Stomach (tissue), 9 donors: ENCODE measurements around the gene EXOC1L. TPM values are rescaled to one million over a fixed set of nuclear protein-coding genes. Genes with fewer than 3 reads are reported as not detected.
A peak's percentile ranks its signal among the peaks of the same experiment; 100 is the strongest.
"Not testable (repeated sequence)": the region's sequence is repeated elsewhere in the genome, so short reads cannot be mapped to it uniquely, and the experiment has no call there.

Experiments used
- DNase-seq, 2 donors: peaks; one replicate each; pipeline versions ENCODE4 v3.0.0 to v3.0.0-alpha.2; 2013 to 2019
- H3K27ac ChIP-seq, 5 donors: fragments of 200-600 bp in 4 of 5; sonication (generic) in 4 of 5; one replicate each; pipeline ENCODE4 v1.5.1; 2013 to 2019; ENCODE audit warnings: mild to moderate bottlenecking in 1 of 5, moderate library complexity in 1 of 5
- H3K27me3 ChIP-seq, 3 donors: fragments of 200-600 bp; sonication (generic); one replicate each; pipeline ENCODE4 v1.5.1; 2017 to 2019; ENCODE audit warnings: mixed run types in 1 of 3
- H3K36me3 ChIP-seq, 4 donors: fragments of 200-600 bp; sonication (generic); 1 replicate in 3 of 4; 2 replicates in 1 of 4; pipeline ENCODE4 v1.5.1; 2016 to 2019
- H3K4me1 ChIP-seq, 4 donors: fragments of 200-600 bp; sonication (generic); one replicate each; pipeline ENCODE4 v1.5.1; 2016 to 2019
- H3K4me3 ChIP-seq, 4 donors: fragments of 200-600 bp; sonication (generic) in 3 of 4; one replicate each; pipeline ENCODE4 v1.5.1; 2016 to 2019; ENCODE audit warnings: mild to moderate bottlenecking in 1 of 4
- H3K9me3 ChIP-seq, 4 donors: fragments of 200-600 bp; sonication (generic); one replicate each; pipeline ENCODE4 v1.5.1; 2016 to 2019
- EP300 ChIP-seq: sonication (generic); formaldehyde crosslinking; IDR thresholded peaks from one replicate; pipeline ENCODE4 v1.6.1; 2017; ENCODE audit warnings: antibody characterized with exemption
- POLR2A ChIP-seq, 4 donors: fragments of 450-650 bp; IDR thresholded peaks; one replicate each; pipeline ENCODE4 v1.6.1; 2016; ENCODE audit warnings: antibody characterized with exemption in 4 of 4, control low read depth in 2 of 4, mild to moderate bottlenecking in 1 of 4, moderate library complexity in 1 of 4
- POLR2AphosphoS5 ChIP-seq, 3 donors: sonication (generic); formaldehyde crosslinking; IDR thresholded peaks; one replicate each; pipeline ENCODE4 v1.6.1; 2016; ENCODE audit warnings: antibody characterized with exemption in 3 of 3
- WGBS, 5 donors: extraction: QIAGEN DNeasy Blood & Tissue Kit in 3 of 5; methylation state at CpG; one replicate each; pipeline versions ENCODE4 v1.1.5 to v1.1.7; 2013 to 2018; 5-methylcytosine and 5-hydroxymethylcytosine counted together
- intact Hi-C: fragments of 100-400 bp; cut with DNase I; formaldehyde crosslinking; loops from one replicate; pipeline ENCODE4 v1.15.1; 2023; ENCODE audit warnings: low total_unique reads
- polyA plus RNA-seq, 3 donors: library from polyadenylated mRNA; stranded (reverse); fragments of 200-250 nt; gene quantifications; one replicate each; pipeline ENCODE4 v1.2.3, GENCODE V29; 2013
- total RNA-seq, 5 donors: library from RNA; depleted of rRNA; stranded (reverse); fragments of >200 nt; gene quantifications; one replicate each; pipeline versions ENCODE4 v1.1.0 to v1.2.3, GENCODE V29; 2014 to 2016
- TF ChIP-seq, protein P1 (sequence below), 7 experiments: fragments of 450-650 bp in 4 of 7; fragments of 200-600 bp in 3 of 7; sonication (generic) in 3 of 7; IDR thresholded peaks; one replicate each; pipeline ENCODE4 v1.5.1; 2016 to 2019; ENCODE audit warnings: antibody characterized with exemption in 7 of 7, control low read depth in 2 of 7, mild to moderate bottlenecking in 1 of 7
- donor health status: healthy with polysubstance abuse.
- donor health status: Bipolar disorder and iron deficiency.
- donor health status: healthy.

The EXOC1L gene
- total and polyA plus RNA-seq, 8 donors: 2.0 TPM; not detected in 7

DNA sequence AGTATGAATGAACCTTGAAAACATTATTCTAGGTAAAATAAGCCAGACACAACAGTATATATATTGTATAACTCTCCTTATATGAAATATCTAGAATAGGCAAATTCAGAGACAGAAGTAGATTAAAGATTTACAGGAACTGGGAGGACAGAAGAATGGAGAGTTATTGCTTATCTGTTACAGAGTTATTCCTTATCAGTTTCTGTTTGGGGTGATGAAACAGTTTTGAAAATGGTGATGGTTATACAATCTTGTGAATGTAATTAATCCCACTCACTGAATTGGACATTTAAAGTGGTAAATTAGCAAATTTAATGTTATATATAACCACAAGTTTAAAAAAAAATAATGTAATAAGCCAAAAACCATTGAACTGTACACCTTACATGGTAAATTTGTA lies 19.4 kb downstream of the EXOC1L start:
- H3K36me3 ChIP-seq: no peaks in the 10 kb centered on the region
- H3K4me1 ChIP-seq: no peaks in the 10 kb centered on the region
- DNase-seq: no peak
- no peak for TF ChIP-seq EP300
- no peak for TF ChIP-seq POLR2A (IDR thresholded peaks at IDR 0.05)
- TF ChIP-seq, protein P1, sequence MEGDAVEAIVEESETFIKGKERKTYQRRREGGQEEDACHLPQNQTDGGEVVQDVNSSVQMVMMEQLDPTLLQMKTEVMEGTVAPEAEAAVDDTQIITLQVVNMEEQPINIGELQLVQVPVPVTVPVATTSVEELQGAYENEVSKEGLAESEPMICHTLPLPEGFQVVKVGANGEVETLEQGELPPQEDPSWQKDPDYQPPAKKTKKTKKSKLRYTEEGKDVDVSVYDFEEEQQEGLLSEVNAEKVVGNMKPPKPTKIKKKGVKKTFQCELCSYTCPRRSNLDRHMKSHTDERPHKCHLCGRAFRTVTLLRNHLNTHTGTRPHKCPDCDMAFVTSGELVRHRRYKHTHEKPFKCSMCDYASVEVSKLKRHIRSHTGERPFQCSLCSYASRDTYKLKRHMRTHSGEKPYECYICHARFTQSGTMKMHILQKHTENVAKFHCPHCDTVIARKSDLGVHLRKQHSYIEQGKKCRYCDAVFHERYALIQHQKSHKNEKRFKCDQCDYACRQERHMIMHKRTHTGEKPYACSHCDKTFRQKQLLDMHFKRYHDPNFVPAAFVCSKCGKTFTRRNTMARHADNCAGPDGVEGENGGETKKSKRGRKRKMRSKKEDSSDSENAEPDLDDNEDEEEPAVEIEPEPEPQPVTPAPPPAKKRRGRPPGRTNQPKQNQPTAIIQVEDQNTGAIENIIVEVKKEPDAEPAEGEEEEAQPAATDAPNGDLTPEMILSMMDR (IDR thresholded peaks at IDR 0.05): no peak
- no peak for TF ChIP-seq POLR2AphosphoS5 (IDR thresholded peaks at IDR 0.05)
- H3K27me3 ChIP-seq: peaks cover 0 to 12% (median 0%) of the 10 kb centered on the region in 3 donors
- H3K9me3 ChIP-seq: peaks cover 0 to 12% (median 6%) of the 10 kb centered on the region in 4 donors
- intact Hi-C loops: no loop called here
- no peak overlapping the region for H3K4me3 ChIP-seq
- H3K27ac ChIP-seq: no peak overlapping the region

DNA sequence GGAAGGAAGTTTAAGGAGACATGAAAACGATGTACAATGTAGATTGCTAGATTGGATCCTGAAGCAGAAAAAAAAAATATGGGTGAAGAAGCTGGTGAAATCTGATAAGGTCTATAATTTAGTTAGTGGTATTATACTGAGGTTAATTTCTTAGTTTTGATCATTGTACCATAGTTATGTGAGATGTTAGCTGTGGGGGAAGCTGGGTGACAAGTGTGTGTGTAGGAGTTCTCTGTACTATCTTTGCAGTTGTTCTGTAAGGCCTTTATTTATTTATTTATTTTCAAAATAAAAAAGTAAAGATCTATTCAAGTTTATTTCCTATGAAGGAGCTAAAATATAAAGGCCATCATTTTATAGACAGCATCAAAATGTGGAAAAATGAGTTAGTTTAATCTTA lies 21.4 kb downstream of the EXOC1L start:
- no peaks in the 10 kb centered on the region for H3K36me3 ChIP-seq
- intact Hi-C loops: no loop called here
- peaks cover 0 to 12% (median 6%) of the 10 kb centered on the region in 4 donors for H3K9me3 ChIP-seq
- 78 to 93% (median 90%) methylated on average over 1 of the region's 1 CpG for WGBS, 5 donors
- no peak overlapping the region for H3K4me3 ChIP-seq
- peaks cover 0 to 9% (median 0%) of the 10 kb centered on the region in 3 donors for H3K27me3 ChIP-seq
- no peak for DNase-seq
- TF ChIP-seq POLR2A (IDR thresholded peaks at IDR 0.05): no peak
- no peak for TF ChIP-seq EP300
- TF ChIP-seq, protein P1 (IDR thresholded peaks at IDR 0.05): no peak
- TF ChIP-seq POLR2AphosphoS5 (IDR thresholded peaks at IDR 0.05): no peak
- no peak overlapping the region for H3K27ac ChIP-seq
- no peaks in the 10 kb centered on the region for H3K4me1 ChIP-seq

DNA sequence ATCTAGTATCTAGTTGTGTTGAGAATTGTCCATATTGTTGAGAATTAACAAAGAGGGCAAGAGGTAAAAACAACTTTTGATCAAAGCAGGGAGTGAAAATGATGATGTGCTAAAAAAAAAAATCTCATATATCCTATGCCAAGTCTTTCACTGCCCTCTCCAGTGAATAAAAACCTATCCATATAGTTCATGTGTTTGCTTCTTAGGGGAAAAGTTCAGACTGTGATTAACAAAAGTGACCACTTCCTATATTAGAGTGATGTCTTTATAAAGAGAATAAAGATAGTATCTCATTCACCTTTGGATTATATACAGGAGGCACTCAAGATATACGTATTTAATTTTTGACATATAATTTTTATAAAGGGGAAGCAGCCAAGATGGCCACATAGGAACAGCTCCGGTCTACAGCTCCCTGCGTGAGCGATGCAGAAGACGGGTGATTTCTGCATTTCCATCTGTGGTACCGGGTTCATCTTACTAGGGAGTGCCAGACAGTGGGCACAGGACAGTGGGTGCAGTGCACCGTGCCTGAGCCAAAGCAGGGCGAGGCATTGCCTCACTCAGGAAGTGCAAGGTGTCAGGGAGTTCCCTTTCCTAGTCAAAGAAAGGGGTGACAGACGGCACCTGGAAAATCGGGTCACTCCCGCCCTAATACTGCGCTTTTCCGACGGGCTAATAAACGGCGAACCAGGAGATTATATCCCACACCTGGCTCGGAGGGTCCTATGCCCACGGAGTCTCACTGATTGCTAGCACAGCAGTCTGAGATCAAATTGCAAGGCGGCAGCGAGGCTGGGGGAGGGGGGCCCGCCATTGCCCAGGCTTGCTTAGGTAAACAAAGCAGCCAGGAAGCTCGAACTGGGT lies 22.0 kb downstream of the EXOC1L start:
- H3K36me3 ChIP-seq, H3K4me3 ChIP-seq, DNase-seq, H3K27me3 ChIP-seq, H3K4me1 ChIP-seq, intact Hi-C loops, H3K27ac ChIP-seq: not testable (repeated sequence)
- peaks cover 0 to 12% (median 6%) of the 10 kb centered on the region in 4 donors for H3K9me3 ChIP-seq
- WGBS, 5 donors: 69 to 80% (median 74%) methylated on average over 18 to 21 of the region's 22 CpGs

DNA sequence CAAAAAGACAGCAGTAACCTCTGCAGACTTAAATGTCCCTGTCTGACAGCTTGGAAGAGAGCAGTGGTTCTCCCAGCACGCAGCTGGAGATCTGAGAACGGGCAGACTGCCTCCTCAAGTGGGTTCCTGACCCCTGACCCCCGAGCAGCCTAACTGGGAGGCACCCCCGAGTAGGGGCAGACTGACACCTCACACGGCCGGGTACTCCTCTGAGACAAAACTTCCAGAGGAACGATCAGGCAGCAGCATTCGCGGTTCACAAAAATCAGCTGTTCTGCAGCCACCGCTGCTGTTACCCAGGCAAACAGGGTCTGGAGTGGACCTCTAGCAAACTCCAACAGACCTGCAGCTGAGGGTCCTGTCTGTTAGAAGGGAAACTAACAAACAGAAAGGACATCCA lies 22.7 kb downstream of the EXOC1L start:
- H3K27ac ChIP-seq, H3K4me1 ChIP-seq: not testable (repeated sequence)
- WGBS, 5 donors: 55 to 88% (median 73%) methylated on average over 6 to 10 of the region's 10 CpGs

DNA sequence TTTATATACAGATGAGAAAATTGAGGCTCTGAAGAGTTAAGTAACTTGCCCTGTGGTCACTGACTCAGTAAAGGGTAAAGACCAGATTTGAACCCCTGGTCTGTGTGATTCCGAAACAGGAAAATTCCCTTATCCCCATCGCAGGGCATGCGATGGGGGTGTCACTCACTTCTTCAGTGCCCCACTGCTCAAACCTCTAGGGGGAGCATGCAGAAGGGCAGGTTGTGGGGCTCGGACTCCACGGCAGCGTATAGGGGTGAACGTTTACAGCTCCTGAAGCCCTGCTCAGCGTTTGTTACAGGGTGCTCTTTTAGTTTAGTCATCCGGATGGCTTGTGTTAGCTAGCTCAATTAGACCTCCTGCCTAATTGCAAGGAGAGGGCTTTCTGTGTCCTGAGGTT lies 30.1 kb downstream of the EXOC1L start:
- 69 to 83% (median 75%) methylated on average over 7 to 9 of the region's 9 CpGs for WGBS, 5 donors
- no peak overlapping the region for H3K27ac ChIP-seq
- no peak for DNase-seq
- intact Hi-C loops: no loop called here
- H3K4me3 ChIP-seq: no peak overlapping the region
- no peaks in the 10 kb centered on the region for H3K9me3 ChIP-seq
- TF ChIP-seq POLR2A (IDR thresholded peaks at IDR 0.05): no peak
- TF ChIP-seq EP300: no peak
- TF ChIP-seq POLR2AphosphoS5 (IDR thresholded peaks at IDR 0.05): no peak
- peaks cover 7 to 13% (median 9%) of the 10 kb centered on the region in 4 donors for H3K4me1 ChIP-seq
- peaks cover 0 to 13% (median 0%) of the 10 kb centered on the region in 3 donors for H3K27me3 ChIP-seq
- no peaks in the 10 kb centered on the region for H3K36me3 ChIP-seq

More for the DNA sequence above, 22.7 kb downstream of the EXOC1L start:
- H3K27me3 ChIP-seq, H3K36me3 ChIP-seq, H3K4me3 ChIP-seq, intact Hi-C loops, DNase-seq: not testable (repeated sequence)
- peaks cover 0 to 12% (median 6%) of the 10 kb centered on the region in 4 donors for H3K9me3 ChIP-seq

DNA sequence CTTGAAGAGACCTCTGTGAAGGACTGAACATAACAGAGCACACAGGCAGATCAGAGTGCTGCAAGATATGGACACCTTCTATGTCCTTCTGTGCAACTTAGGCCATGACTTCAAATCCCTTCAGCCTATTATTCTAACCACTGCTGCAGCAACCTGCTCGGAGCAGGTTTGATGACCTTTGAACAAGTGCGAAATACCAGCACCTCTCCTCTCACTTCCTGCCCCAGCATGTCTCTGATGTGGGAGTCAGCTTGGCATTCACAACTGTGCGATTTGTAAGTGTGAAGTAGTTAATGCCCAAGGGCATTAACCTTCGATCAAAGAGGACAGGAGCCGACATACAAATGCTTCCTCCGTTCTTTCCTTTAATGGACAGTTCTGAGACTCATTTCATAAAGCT lies 32.3 kb downstream of the EXOC1L start:
- H3K4me3 ChIP-seq: no peak overlapping the region
- TF ChIP-seq, protein P1 (IDR thresholded peaks at IDR 0.05): no peak
- TF ChIP-seq EP300 (no peak), POLR2A (IDR thresholded peaks at IDR 0.05) (no peak), POLR2AphosphoS5 (IDR thresholded peaks at IDR 0.05) (no peak)
- no peaks in the 10 kb centered on the region for H3K36me3 ChIP-seq
- intact Hi-C loops: no loop called here
- H3K27me3 ChIP-seq: peaks cover 0 to 13% (median 0%) of the 10 kb centered on the region in 3 donors
- no peak overlapping the region for H3K27ac ChIP-seq
- no peaks in the 10 kb centered on the region for H3K9me3 ChIP-seq
- 52 to 76% (median 62%) methylated on average over 6 of the region's 6 CpGs for WGBS, 5 donors
- peaks cover 11 to 30% (median 21%) of the 10 kb centered on the region in 4 donors for H3K4me1 ChIP-seq
- DNase-seq: peak in 1 of 2 donors; percentile 50
